ENCODE results near the gene TBC1D22A. TPM values are rescaled to one million over a fixed set of nuclear protein-coding genes. Genes with fewer than 3 reads are reported as not detected.

The TBC1D22A gene
- polyA plus RNA-seq, 4 donors, result 17.7 to 26.4 (median 21.0) TPM

DNA sequence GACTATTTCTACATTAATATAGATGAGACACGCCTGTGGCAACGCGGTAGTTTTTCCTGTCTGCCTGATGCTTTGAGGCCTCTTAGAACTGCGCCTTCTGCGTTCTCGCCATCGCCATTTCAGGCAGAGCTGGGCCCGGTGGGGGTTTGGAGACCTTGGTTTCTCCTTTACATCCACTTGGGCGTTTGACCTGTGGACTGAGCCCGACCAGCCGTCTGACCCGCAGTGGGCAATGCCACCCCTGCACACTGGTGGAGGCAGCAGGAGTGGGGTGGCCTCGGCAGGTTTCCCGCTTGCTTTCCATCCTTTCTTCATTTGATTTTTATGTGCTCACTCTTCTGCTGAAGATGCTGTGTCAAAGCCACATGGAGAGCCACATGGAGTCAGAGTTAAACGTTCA is 130.4 kb downstream of the TBC1D22A start:
- H3K27me3 ChIP-seq (ENCODE audit: control insufficient read depth in 3 of 3, insufficient read depth in 3 of 3, low read length in 3 of 3), result no peaks in the 10 kb centered on the region
- 86 to 96% (median 90%) methylated on average over 15 of the region's 15 CpGs for WGBS, 3 donors
- no peaks in the 10 kb centered on the region for H3K9me3 ChIP-seq (ENCODE audit: control insufficient read depth in 2 of 2, insufficient read depth in 1 of 2, low read depth in 1 of 2, low read length in 1 of 2)
- no peaks in the 10 kb centered on the region for H3K4me1 ChIP-seq (ENCODE audit: control insufficient read depth in 3 of 3, insufficient read depth in 2 of 3, low read depth in 1 of 3, low read length in 2 of 3)
- FAIRE-seq (no peak), DNase-seq (no peak)
- H3K27ac ChIP-seq (ENCODE audit: low read depth in 1 of 3, low read length in 2 of 3), result no peak overlapping the region
- H3K4me3 ChIP-seq (ENCODE audit: low read depth in 1 of 3, low read length in 3 of 3), result no peak overlapping the region
- peaks cover 3 to 37% (median 8%) of the 10 kb centered on the region in 3 donors for H3K36me3 ChIP-seq (ENCODE audit: control insufficient read depth in 3 of 3, insufficient read depth in 2 of 3, low read depth in 1 of 3, low read length in 3 of 3)

- Histone ChIP-seq H3K4me1 (ENCODE audit: control insufficient read depth in 3 of 3, insufficient read depth in 2 of 3, low read depth in 1 of 3, low read length in 2 of 3) (no peaks in the 10 kb centered on the region), H3K27ac (ENCODE audit: low read depth in 1 of 3, low read length in 2 of 3) (peak overlapping the region in 1 of 3 donors; percentile 18), H3K9me3 (ENCODE audit: control insufficient read depth in 2 of 2, insufficient read depth in 1 of 2, low read depth in 1 of 2, low read length in 1 of 2) (no peaks in the 10 kb centered on the region), H3K36me3 (ENCODE audit: control insufficient read depth in 3 of 3, insufficient read depth in 2 of 3, low read depth in 1 of 3, low read length in 3 of 3) (peaks cover 3 to 37% (median 8%) of the 10 kb centered on the region in 3 donors), H3K27me3 (ENCODE audit: control insufficient read depth in 3 of 3, insufficient read depth in 3 of 3, low read length in 3 of 3) (no peaks in the 10 kb centered on the region), H3K4me3 (ENCODE audit: low read depth in 1 of 3, low read length in 3 of 3) (no peak overlapping the region)
- FAIRE-seq, result no peak
- WGBS, 3 donors, result 80 to 91% (median 86%) methylated on average over 10 of the region's 10 CpGs
- no peak for DNase-seq
Measured at GRCh38 chr22:46893281-46894020, 131.0 kb downstream of the TBC1D22A start.

- WGBS, 3 donors, result 71 to 87% (median 83%) methylated on average over 12 of the region's 12 CpGs
- peaks cover 3 to 37% (median 8%) of the 10 kb centered on the region in 3 donors for H3K36me3 ChIP-seq (ENCODE audit: control insufficient read depth in 3 of 3, insufficient read depth in 2 of 3, low read depth in 1 of 3, low read length in 3 of 3)
- no peak overlapping the region for H3K4me3 ChIP-seq (ENCODE audit: low read depth in 1 of 3, low read length in 3 of 3)
- no peaks in the 10 kb centered on the region for H3K4me1 ChIP-seq (ENCODE audit: control insufficient read depth in 3 of 3, insufficient read depth in 2 of 3, low read depth in 1 of 3, low read length in 2 of 3)
- FAIRE-seq (no peak), DNase-seq (peak in 1 of 2 donors; percentile 46)
- H3K27me3 ChIP-seq (ENCODE audit: control insufficient read depth in 3 of 3, insufficient read depth in 3 of 3, low read length in 3 of 3), result no peaks in the 10 kb centered on the region
- H3K9me3 ChIP-seq (ENCODE audit: control insufficient read depth in 2 of 2, insufficient read depth in 1 of 2, low read depth in 1 of 2, low read length in 1 of 2), result no peaks in the 10 kb centered on the region
- peak overlapping the region in 1 of 3 donors; percentile 62 for H3K27ac ChIP-seq (ENCODE audit: low read depth in 1 of 3, low read length in 2 of 3)
Measured at GRCh38 chr22:46894081-46894671, 131.7 kb downstream of the TBC1D22A start.

- DNase-seq, result no peak
- H3K36me3 ChIP-seq (ENCODE audit: control insufficient read depth in 3 of 3, insufficient read depth in 2 of 3, low read depth in 1 of 3, low read length in 3 of 3), result peaks cover 3 to 37% (median 8%) of the 10 kb centered on the region in 3 donors
- peak overlapping the region in 1 of 3 donors; percentile 62 for H3K27ac ChIP-seq (ENCODE audit: low read depth in 1 of 3, low read length in 2 of 3)
- H3K9me3 ChIP-seq (ENCODE audit: control insufficient read depth in 2 of 2, insufficient read depth in 1 of 2, low read depth in 1 of 2, low read length in 1 of 2), result no peaks in the 10 kb centered on the region
- no peak overlapping the region for H3K4me3 ChIP-seq (ENCODE audit: low read depth in 1 of 3, low read length in 3 of 3)
- H3K4me1 ChIP-seq (ENCODE audit: control insufficient read depth in 3 of 3, insufficient read depth in 2 of 3, low read depth in 1 of 3, low read length in 2 of 3), result no peaks in the 10 kb centered on the region
- no peaks in the 10 kb centered on the region for H3K27me3 ChIP-seq (ENCODE audit: control insufficient read depth in 3 of 3, insufficient read depth in 3 of 3, low read length in 3 of 3)
- WGBS, 3 donors, result 91 to 94% (median 92%) methylated on average over 15 of the region's 15 CpGs
- FAIRE-seq, result no peak
Measured at GRCh38 chr22:46894851-46895640, 132.6 kb downstream of the TBC1D22A start.

- H3K4me1 ChIP-seq (ENCODE audit: control insufficient read depth in 3 of 3, insufficient read depth in 2 of 3, low read depth in 1 of 3, low read length in 2 of 3), result no peaks in the 10 kb centered on the region
- peaks cover 3 to 36% (median 8%) of the 10 kb centered on the region in 3 donors for H3K36me3 ChIP-seq (ENCODE audit: control insufficient read depth in 3 of 3, insufficient read depth in 2 of 3, low read depth in 1 of 3, low read length in 3 of 3)
- WGBS, 3 donors, result 69 to 78% (median 70%) methylated on average over 11 of the region's 11 CpGs
- no peak overlapping the region for H3K27ac ChIP-seq (ENCODE audit: low read depth in 1 of 3, low read length in 2 of 3)
- no peak overlapping the region for H3K4me3 ChIP-seq (ENCODE audit: low read depth in 1 of 3, low read length in 3 of 3)
- FAIRE-seq (no peak), DNase-seq (no peak)
- no peaks in the 10 kb centered on the region for H3K27me3 ChIP-seq (ENCODE audit: control insufficient read depth in 3 of 3, insufficient read depth in 3 of 3, low read length in 3 of 3)
- no peaks in the 10 kb centered on the region for H3K9me3 ChIP-seq (ENCODE audit: control insufficient read depth in 2 of 2, insufficient read depth in 1 of 2, low read depth in 1 of 2, low read length in 1 of 2)
Measured at GRCh38 chr22:46895753-46896152, 133.3 kb downstream of the TBC1D22A start.

DNA sequence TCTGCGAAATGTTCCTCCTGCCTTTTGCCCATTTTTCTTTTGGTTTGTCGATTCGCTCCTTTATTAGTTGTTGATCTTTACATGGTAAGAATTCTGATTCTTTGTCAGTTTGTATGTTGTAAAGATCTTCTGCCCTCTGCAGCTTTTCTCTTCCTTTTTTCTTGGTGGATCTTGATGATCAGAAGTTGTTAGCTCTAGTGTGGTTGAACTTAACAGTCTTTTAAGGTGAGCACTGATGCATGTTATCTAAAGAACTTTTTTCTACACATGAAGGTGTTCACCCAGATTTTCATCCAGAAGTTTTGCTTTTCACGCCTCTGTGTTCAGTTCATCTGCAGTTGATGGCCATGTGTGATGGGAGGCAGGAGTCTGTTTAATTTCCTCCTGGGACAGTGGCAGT is 133.7 kb downstream of the TBC1D22A start:
- H3K9me3 ChIP-seq (ENCODE audit: control insufficient read depth in 2 of 2, insufficient read depth in 1 of 2, low read depth in 1 of 2, low read length in 1 of 2), result no peaks in the 10 kb centered on the region
- H3K4me1 ChIP-seq (ENCODE audit: control insufficient read depth in 3 of 3, insufficient read depth in 2 of 3, low read depth in 1 of 3, low read length in 2 of 3), result no peaks in the 10 kb centered on the region
- no peak overlapping the region for H3K4me3 ChIP-seq (ENCODE audit: low read depth in 1 of 3, low read length in 3 of 3)
- no peak overlapping the region for H3K27ac ChIP-seq (ENCODE audit: low read depth in 1 of 3, low read length in 2 of 3)
- FAIRE-seq, result no peak
- no peaks in the 10 kb centered on the region for H3K27me3 ChIP-seq (ENCODE audit: control insufficient read depth in 3 of 3, insufficient read depth in 3 of 3, low read length in 3 of 3)
- DNase-seq, result no peak
- 90 to 95% (median 94%) methylated on average over 4 of the region's 4 CpGs for WGBS, 3 donors
- H3K36me3 ChIP-seq (ENCODE audit: control insufficient read depth in 3 of 3, insufficient read depth in 2 of 3, low read depth in 1 of 3, low read length in 3 of 3), result peaks cover 3 to 35% (median 8%) of the 10 kb centered on the region in 3 donors

DNA sequence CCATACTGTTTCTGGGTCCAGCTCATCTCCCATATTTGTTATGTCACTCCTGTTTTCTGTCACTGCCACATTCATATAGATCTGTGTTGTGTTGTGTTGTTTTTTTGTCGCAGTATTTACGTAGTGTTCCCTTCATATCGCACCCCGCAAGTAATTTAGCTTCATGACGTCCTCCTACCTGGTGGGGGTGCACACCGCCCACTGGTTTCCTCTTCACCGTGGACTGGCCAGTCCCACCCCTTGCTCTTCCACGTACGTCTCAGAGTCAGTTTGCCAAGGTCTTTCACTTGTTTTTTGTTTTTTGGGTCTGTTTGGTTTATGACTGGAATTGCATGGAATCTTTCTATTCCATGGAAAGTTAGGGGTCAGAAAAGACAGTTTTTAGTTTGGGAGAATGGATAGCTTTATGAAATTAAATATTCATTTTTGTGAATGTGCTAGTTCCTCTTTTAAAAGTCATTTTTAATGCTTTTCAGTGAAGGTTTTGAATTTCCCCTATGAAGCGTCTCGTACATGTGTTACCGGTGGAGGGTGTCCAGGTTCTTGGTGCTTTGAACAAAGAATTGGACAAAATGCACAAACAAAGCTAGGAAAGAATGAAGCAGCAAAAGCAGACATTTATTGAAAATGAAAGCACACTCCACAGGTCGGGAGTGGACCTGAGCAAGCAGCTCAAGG is 134.3 kb downstream of the TBC1D22A start:
- H3K9me3 ChIP-seq (ENCODE audit: control insufficient read depth in 2 of 2, insufficient read depth in 1 of 2, low read depth in 1 of 2, low read length in 1 of 2), result no peaks in the 10 kb centered on the region
- 88 to 90% (median 90%) methylated on average over 13 of the region's 13 CpGs for WGBS, 3 donors
- no peaks in the 10 kb centered on the region for H3K4me1 ChIP-seq (ENCODE audit: control insufficient read depth in 3 of 3, insufficient read depth in 2 of 3, low read depth in 1 of 3, low read length in 2 of 3)
- no peak for DNase-seq
- FAIRE-seq, result no peak
- H3K36me3 ChIP-seq (ENCODE audit: control insufficient read depth in 3 of 3, insufficient read depth in 2 of 3, low read depth in 1 of 3, low read length in 3 of 3), result peaks cover 3 to 32% (median 8%) of the 10 kb centered on the region in 3 donors
- no peaks in the 10 kb centered on the region for H3K27me3 ChIP-seq (ENCODE audit: control insufficient read depth in 3 of 3, insufficient read depth in 3 of 3, low read length in 3 of 3)
- no peak overlapping the region for H3K4me3 ChIP-seq (ENCODE audit: low read depth in 1 of 3, low read length in 3 of 3)
- H3K27ac ChIP-seq (ENCODE audit: low read depth in 1 of 3, low read length in 2 of 3), result no peak overlapping the region

- H3K36me3 ChIP-seq (ENCODE audit: control insufficient read depth in 3 of 3, insufficient read depth in 2 of 3, low read depth in 1 of 3, low read length in 3 of 3), result peaks cover 3 to 31% (median 8%) of the 10 kb centered on the region in 3 donors
- H3K4me3 ChIP-seq (ENCODE audit: low read depth in 1 of 3, low read length in 3 of 3), result no peak overlapping the region
- DNase-seq (no peak), FAIRE-seq (no peak)
- WGBS, 3 donors, result 91 to 95% (median 93%) methylated on average over 4 of the region's 4 CpGs
- H3K4me1 ChIP-seq (ENCODE audit: control insufficient read depth in 3 of 3, insufficient read depth in 2 of 3, low read depth in 1 of 3, low read length in 2 of 3), result no peaks in the 10 kb centered on the region
- H3K27ac ChIP-seq (ENCODE audit: low read depth in 1 of 3, low read length in 2 of 3), result no peak overlapping the region
- H3K27me3 ChIP-seq (ENCODE audit: control insufficient read depth in 3 of 3, insufficient read depth in 3 of 3, low read length in 3 of 3), result no peaks in the 10 kb centered on the region
- no peaks in the 10 kb centered on the region for H3K9me3 ChIP-seq (ENCODE audit: control insufficient read depth in 2 of 2, insufficient read depth in 1 of 2, low read depth in 1 of 2, low read length in 1 of 2)
Measured at GRCh38 chr22:46897246-46897623, 134.8 kb downstream of the TBC1D22A start.
